PC-9 (cell line): Measurements from ENCODE around the gene LGALS9B. TPM values are rescaled to one million over a fixed set of nuclear protein-coding genes. Genes with fewer than 3 reads are reported as not detected.
A peak's percentile ranks its signal among the peaks of the same experiment; 100 is the strongest.
"Not testable (repeated sequence)": the region's sequence is repeated elsewhere in the genome, so short reads cannot be mapped to it uniquely, and the experiment has no call there.

Experiments used
- BruUV-seq: library from RNA; stranded (reverse); fragments of 400-500 nt; replicated peaks from 2 replicates; lab custom pipeline; 2021; lab: Mats Ljungman, UMichigan
- CTCF ChIA-PET: fragments of 300-600 bp; sonication (Branson Sonifier 250); formaldehyde crosslinking; loops from one replicate; lab custom pipeline; 2022; ENCODE audit warnings: antibody characterized with exemption; lab: Charles Lee
- POLR2A ChIA-PET: fragments of 300-600 bp; sonication (Branson Sonifier 250); formaldehyde crosslinking; loops from one replicate; lab custom pipeline; 2022; ENCODE audit warnings: antibody characterized with exemption; ENCODE audit not compliant: unreplicated experiment; lab: Charles Lee
- DNase-seq, 2 experiments: peaks; one replicate each; pipeline versions ENCODE4 v3.0.0 to v3.0.0-alpha.2; 2015 to 2022; ENCODE audit warnings: mixed read lengths in 1 of 2
- H2AFZ ChIP-seq: fragments of 200-600 bp; sonication (generic); 2 replicates; pipeline ENCODE4 v1.8.1; 2017; ENCODE audit warnings: antibody characterized with exemption
- H3F3A ChIP-seq: fragments of 200-600 bp; sonication (generic); 2 replicates; pipeline ENCODE4 v1.8.1; 2017; ENCODE audit warnings: antibody characterized with exemption, mild to moderate bottlenecking, low read depth; ENCODE audit not compliant: insufficient read depth
- H3K27ac ChIP-seq: fragments of 200-600 bp; sonication (generic); 2 replicates; pipeline ENCODE4 v1.6.1; 2016; ENCODE audit warnings: mixed run types
- H3K27me3 ChIP-seq: fragments of 200-600 bp; sonication (generic); 2 replicates; pipeline ENCODE4 v1.6.1; 2016; ENCODE audit warnings: low read depth, mixed run types; ENCODE audit not compliant: insufficient read depth
- H3K36me3 ChIP-seq: fragments of 200-600 bp; sonication (generic); 2 replicates; pipeline ENCODE4 v1.6.1; 2016; ENCODE audit warnings: low read depth, mixed run types
- H3K4me1 ChIP-seq: fragments of 200-600 bp; sonication (generic); replicated peaks from 2 replicates; pipeline ENCODE4 v1.6.1; 2016; ENCODE audit warnings: mixed run types; ENCODE audit not compliant: insufficient read depth
- H3K4me2 ChIP-seq: fragments of 200-600 bp; sonication (generic); 2 replicates; pipeline ENCODE4 v1.6.1; 2017; ENCODE audit warnings: mixed run types
- H3K4me3 ChIP-seq: fragments of 200-600 bp; sonication (generic); 2 replicates; pipeline ENCODE4 v1.6.1; 2016; ENCODE audit warnings: mixed run types
- H3K79me2 ChIP-seq: fragments of 200-600 bp; sonication (generic); 2 replicates; pipeline ENCODE4 v1.6.1; 2017; ENCODE audit warnings: low read depth, mixed run types
- H3K9me2 ChIP-seq: fragments of 200-600 bp; sonication (generic); 2 replicates; pipeline ENCODE4 v1.8.1; 2017; ENCODE audit warnings: mild to moderate bottlenecking; ENCODE audit not compliant: insufficient read depth
- H3K9me3 ChIP-seq: fragments of 200-600 bp; sonication (generic); 2 replicates; pipeline ENCODE4 v1.8.1; 2016; ENCODE audit warnings: low read depth; ENCODE audit not compliant: insufficient read depth
- H4K20me1 ChIP-seq: fragments of 200-600 bp; sonication (generic); 2 replicates; pipeline ENCODE4 v1.8.1; 2017; ENCODE audit not compliant: insufficient read depth
- intact Hi-C: fragments of 100-400 bp; cut with micrococcal nuclease; formaldehyde crosslinking; loops from one replicate; pipeline ENCODE4 v1.10.0; 2022; ENCODE audit not compliant: unreplicated experiment
- total RNA-seq: library from RNA; stranded (reverse); gene quantifications from 2 replicates; pipeline ENCODE4 v1.2.3, GENCODE V29; 2021

LGALS9B gene
- total RNA-seq, 1 experiment from 2014 or later: 9.8 TPM

GRCh38 chr17:20469107-20469506, 1.8 kb upstream of the LGALS9B start:
- peak overlapping the region; percentile 66; the same call in 1 of the 2 replicates for H3K27ac ChIP-seq
- H3K4me2 ChIP-seq: peak overlapping the region; percentile 26; the same call in 1 of the 2 replicates
- H4K20me1 ChIP-seq, H3F3A ChIP-seq, H3K9me2 ChIP-seq, H3K9me3 ChIP-seq, CTCF ChIA-PET, H2AFZ ChIP-seq, H3K27me3 ChIP-seq, intact Hi-C loops, POLR2A ChIA-PET, H3K36me3 ChIP-seq, BruUV-seq, H3K79me2 ChIP-seq, H3K4me3 ChIP-seq: not testable (repeated sequence)
- peaks cover 15% of the 10 kb centered on the region for H3K4me1 ChIP-seq
- DNase-seq: peak in 1 of 2 experiments; percentile 40

GRCh38 chr17:20466999-20467398, 340 bp downstream of the LGALS9B start:
- H4K20me1 ChIP-seq, H3K79me2 ChIP-seq, H3K9me2 ChIP-seq, intact Hi-C loops, H3K9me3 ChIP-seq, H3K27me3 ChIP-seq, CTCF ChIA-PET, BruUV-seq, H3K4me3 ChIP-seq, H3F3A ChIP-seq, H2AFZ ChIP-seq, POLR2A ChIA-PET, H3K36me3 ChIP-seq: not testable (repeated sequence)
- DNase-seq: peak in 1 of 2 experiments; percentile 34
- peak overlapping the region; percentile 62 for H3K4me2 ChIP-seq
- H3K27ac ChIP-seq: peak overlapping the region; percentile 71
- peaks cover 15% of the 10 kb centered on the region for H3K4me1 ChIP-seq

- H3K79me2 ChIP-seq, H3K27me3 ChIP-seq, H3K9me3 ChIP-seq, POLR2A ChIA-PET, DNase-seq, H3K4me3 ChIP-seq, H2AFZ ChIP-seq, CTCF ChIA-PET, H3K9me2 ChIP-seq, intact Hi-C loops, H4K20me1 ChIP-seq, BruUV-seq, H3K36me3 ChIP-seq, H3F3A ChIP-seq, H3K27ac ChIP-seq: not testable (repeated sequence)
- Histone ChIP-seq H3K4me1 (peaks cover 15% of the 10 kb centered on the region), H3K4me2 (0 out of 2 replicates have a peak overlapping the region, but pooled peaks have one; percentile 62)
Observed at GRCh38 chr17:20466553-20466952, 786 bp downstream of the LGALS9B start.

- H3K4me3 ChIP-seq, H3K36me3 ChIP-seq, H4K20me1 ChIP-seq, H3K27me3 ChIP-seq, H3K9me2 ChIP-seq, H2AFZ ChIP-seq, intact Hi-C loops, POLR2A ChIA-PET, H3K9me3 ChIP-seq, H3F3A ChIP-seq, H3K79me2 ChIP-seq, DNase-seq, H3K4me2 ChIP-seq, H3K27ac ChIP-seq, CTCF ChIA-PET: not testable (repeated sequence)
- TSS peak; percentile 29 for BruUV-seq
- peaks cover 15% of the 10 kb centered on the region for H3K4me1 ChIP-seq
Observed at GRCh38 chr17:20465535-20465934, 1.8 kb downstream of the LGALS9B start.

GRCh38 chr17:20464854-20465414, 2.4 kb downstream of the LGALS9B start:
- H3K9me2 ChIP-seq, H4K20me1 ChIP-seq, BruUV-seq, H3K4me2 ChIP-seq, CTCF ChIA-PET, POLR2A ChIA-PET, DNase-seq, H3K36me3 ChIP-seq, H3K27ac ChIP-seq, H3K79me2 ChIP-seq, H3K4me3 ChIP-seq, H3K27me3 ChIP-seq, H2AFZ ChIP-seq, H3F3A ChIP-seq, H3K9me3 ChIP-seq, intact Hi-C loops: not testable (repeated sequence)
- H3K4me1 ChIP-seq: peaks cover 15% of the 10 kb centered on the region

GRCh38 chr17:20462158-20462557, 5.2 kb downstream of the LGALS9B start:
- H3K4me3 ChIP-seq, H3K79me2 ChIP-seq, H3K9me2 ChIP-seq, H3F3A ChIP-seq, POLR2A ChIA-PET, intact Hi-C loops, H3K4me2 ChIP-seq, H4K20me1 ChIP-seq, DNase-seq, H3K9me3 ChIP-seq, H3K36me3 ChIP-seq, BruUV-seq, H3K27me3 ChIP-seq, H3K4me1 ChIP-seq, H3K27ac ChIP-seq, CTCF ChIA-PET, H2AFZ ChIP-seq: not testable (repeated sequence)

GRCh38 chr17:20457848-20458381, 9.4 kb downstream of the LGALS9B start:
- BruUV-seq, intact Hi-C loops, POLR2A ChIA-PET: not testable (repeated sequence)

More at GRCh38 chr17:20457848-20458381, 9.4 kb downstream of the LGALS9B start:
- H2AFZ ChIP-seq, H3K4me3 ChIP-seq, CTCF ChIA-PET, H3K4me2 ChIP-seq, H3K9me2 ChIP-seq, H3K79me2 ChIP-seq, H3K4me1 ChIP-seq, H4K20me1 ChIP-seq, H3K27ac ChIP-seq, H3K36me3 ChIP-seq, H3K9me3 ChIP-seq, H3F3A ChIP-seq, DNase-seq, H3K27me3 ChIP-seq: not testable (repeated sequence)
